Liver (tissue), 9 donors: ENCODE results near the gene SLC4A5. TPM values are rescaled to one million over a fixed set of nuclear protein-coding genes. Genes with fewer than 3 reads are reported as not detected.

Experiments
- DNase-seq: peaks from one replicate; pipeline ENCODE4 v3.0.0-alpha.2; 2017; ENCODE audit warnings: low spot score
- H3K27ac ChIP-seq, 2 donors: one replicate each; pipeline ENCODE4 v1.7.0; 2013; ENCODE audit warnings: inconsistent platforms in 2 of 2, low read length in 2 of 2, control low read depth in 1 of 2, low read depth in 1 of 2, mild to moderate bottlenecking in 1 of 2
- H3K27me3 ChIP-seq, 4 donors: one replicate each; pipeline versions ENCODE4 v1.6.1 to v1.7.0; 2013; ENCODE audit warnings: low read length in 3 of 4, inconsistent platforms in 1 of 4, mild to moderate bottlenecking in 1 of 4, moderate library complexity in 1 of 4; ENCODE audit not compliant: control insufficient read depth in 4 of 4, insufficient read depth in 4 of 4
- H3K36me3 ChIP-seq, 4 donors: one replicate each; pipeline versions ENCODE4 v1.6.1 to v1.7.0; 2013; ENCODE audit warnings: low read length in 3 of 4, mild to moderate bottlenecking in 3 of 4, low read depth in 1 of 4, moderate library complexity in 1 of 4; ENCODE audit not compliant: control insufficient read depth in 4 of 4, insufficient read depth in 3 of 4
- H3K4me1 ChIP-seq, 4 donors: one replicate each; pipeline versions ENCODE4 v1.6.1 to v1.7.0; 2013; ENCODE audit warnings: low read length in 3 of 4, mild to moderate bottlenecking in 3 of 4, moderate library complexity in 1 of 4; ENCODE audit not compliant: control insufficient read depth in 4 of 4, insufficient read depth in 4 of 4
- H3K4me3 ChIP-seq, 3 donors: one replicate each; pipeline versions ENCODE4 v1.6.1 to v1.7.0; 2013; ENCODE audit warnings: low read length in 3 of 3, control low read depth in 1 of 3, low read depth in 1 of 3, mild to moderate bottlenecking in 1 of 3
- H3K9ac ChIP-seq, 2 donors: one replicate each; pipeline ENCODE4 v1.7.0; 2013; ENCODE audit warnings: low read length in 2 of 2, mild to moderate bottlenecking in 2 of 2, moderate library complexity in 2 of 2, control low read depth in 1 of 2, low read depth in 1 of 2
- H3K9me3 ChIP-seq, 4 donors: one replicate each; pipeline versions ENCODE4 v1.6.1 to v1.7.0; 2013; ENCODE audit warnings: low read length in 3 of 4; ENCODE audit not compliant: control insufficient read depth in 4 of 4
- ATF3 ChIP-seq: IDR thresholded peaks from 2 replicates; pipeline ENCODE4 v1.6.1; 2016; ENCODE audit warnings: antibody characterized with exemption
- CTCF ChIP-seq: fragments of 150-350 bp; IDR thresholded peaks from 2 replicates; pipeline ENCODE4 v1.5.1; 2017; ENCODE audit warnings: improper control_type of control experiment, low read depth, low read length; ENCODE audit not compliant: missing input control
- EGR1 ChIP-seq, 2 donors: IDR thresholded peaks; 2 replicates each; pipeline ENCODE4 v1.6.1; 2016 to 2018; ENCODE audit warnings: antibody characterized with exemption in 2 of 2, low read depth in 2 of 2
- FOXA1 ChIP-seq: IDR thresholded peaks from 2 replicates; pipeline ENCODE4 v1.6.1; 2016; ENCODE audit warnings: antibody characterized with exemption
- FOXA2 ChIP-seq: IDR thresholded peaks from 2 replicates; pipeline ENCODE4 v1.6.1; 2016; ENCODE audit warnings: antibody characterized with exemption
- GABPA ChIP-seq, 2 donors: IDR thresholded peaks in 1 of 2; conservative IDR thresholded peaks in 1 of 2; 2 replicates each; pipeline ENCODE4 v1.6.1; 2016; ENCODE audit warnings: antibody characterized with exemption in 2 of 2, mild to moderate bottlenecking in 1 of 2, moderate library complexity in 1 of 2
- HNF4A ChIP-seq, 2 donors: conservative IDR thresholded peaks; 2 replicates each; pipeline ENCODE4 v1.6.1; 2016; ENCODE audit warnings: antibody characterized with exemption in 2 of 2, mild to moderate bottlenecking in 2 of 2
- HNF4G ChIP-seq: IDR thresholded peaks from 2 replicates; pipeline ENCODE4 v1.6.1; 2016; ENCODE audit warnings: antibody characterized with exemption
- JUND ChIP-seq, 2 donors: IDR thresholded peaks; 2 replicates each; pipeline ENCODE4 v1.6.1; 2016; ENCODE audit warnings: antibody characterized with exemption in 2 of 2
- MAX ChIP-seq: IDR thresholded peaks from 2 replicates; pipeline ENCODE4 v1.6.1; 2016; ENCODE audit warnings: antibody characterized with exemption
- NR2F2 ChIP-seq: IDR thresholded peaks from 2 replicates; pipeline ENCODE4 v1.6.1; 2016; ENCODE audit warnings: antibody characterized with exemption
- RAD21 ChIP-seq, 2 donors: IDR thresholded peaks; 2 replicates each; pipeline ENCODE4 v1.6.1; 2016; ENCODE audit warnings: antibody characterized with exemption in 2 of 2, mild to moderate bottlenecking in 2 of 2
- REST ChIP-seq: IDR thresholded peaks from 2 replicates; pipeline ENCODE4 v1.6.1; 2016; ENCODE audit warnings: antibody characterized with exemption, mild to moderate bottlenecking
- RXRA ChIP-seq, 2 donors: IDR thresholded peaks; 2 replicates each; pipeline ENCODE4 v1.6.1; 2017 to 2018; ENCODE audit warnings: antibody characterized with exemption in 2 of 2, mild to moderate bottlenecking in 1 of 2
- SP1 ChIP-seq: IDR thresholded peaks from 2 replicates; pipeline ENCODE4 v1.6.1; 2018; ENCODE audit warnings: antibody characterized with exemption, mild to moderate bottlenecking
- TAF1 ChIP-seq: conservative IDR thresholded peaks from 2 replicates; pipeline ENCODE4 v1.6.1; 2016; ENCODE audit warnings: antibody characterized with exemption, mild to moderate bottlenecking
- YY1 ChIP-seq: IDR thresholded peaks from 2 replicates; pipeline ENCODE4 v1.6.1; 2016; ENCODE audit warnings: antibody characterized with exemption, mild to moderate bottlenecking
- ZBTB33 ChIP-seq: IDR thresholded peaks from 2 replicates; pipeline ENCODE4 v1.6.1; 2016; ENCODE audit warnings: antibody characterized with exemption
- WGBS: extraction: QIAGEN DNeasy Blood & Tissue Kit; methylation state at CpG from one replicate; pipeline ENCODE4 v1.1.7; 2013; 5-methylcytosine and 5-hydroxymethylcytosine counted together
- polyA plus RNA-seq, 2 donors: library from polyadenylated mRNA; stranded (reverse) in 1 of 2; unstranded in 1 of 2; fragments of 200-250 nt in 1 of 2; fragments of >200 nt in 1 of 2; fragmentation: Nextera tagmentation in 1 of 2; extraction: Ambion mirVana in 1 of 2; gene quantifications; one replicate each; pipeline versions ENCODE4 v1.2.1 to v1.2.3, GENCODE V29; 2013 to 2015
- total RNA-seq, 2 donors: library from RNA; depleted of rRNA; stranded (reverse); fragments of >200 nt; gene quantifications; one replicate each; pipeline ENCODE4 v1.2.3, GENCODE V29; 2014
- donor health status: healthy.
- donor health status: healthy.
- donor health status: healthy.
- donor health status: healthy.
- donor health status: healthy.

Gene SLC4A5
- total and polyA plus RNA-seq, 4 donors: 0.12 to 0.50 (median 0.29) TPM

- no peaks in the 10 kb centered on the region for H3K27me3 ChIP-seq
- DNase-seq: no peak
- no peak overlapping the region for H3K4me3 ChIP-seq
- H3K36me3 ChIP-seq: no peaks in the 10 kb centered on the region
- TF ChIP-seq REST (no peak), MAX (no peak), FOXA1 (no peak), YY1 (no peak), GABPA (IDR thresholded peaks at IDR 0.05 in 1 of 2, conservative IDR thresholded peaks at IDR 0.05 in 1 of 2) (no peak)
- peaks cover 0 to 5% (median 0%) of the 10 kb centered on the region in 4 donors for H3K4me1 ChIP-seq
- no peak overlapping the region for H3K27ac ChIP-seq
- WGBS: 44% methylated on average over 1 of the region's 1 CpG
- H3K9ac ChIP-seq: no peak overlapping the region
- no peaks in the 10 kb centered on the region for H3K9me3 ChIP-seq
Observed at GRCh38 chr2:74264281-74264680, 78.9 kb downstream of the SLC4A5 start.

GRCh38 chr2:74262681-74263080 lies 80.5 kb downstream of the SLC4A5 start:
- H3K9ac ChIP-seq: no peak overlapping the region
- H3K36me3 ChIP-seq: no peaks in the 10 kb centered on the region
- H3K27me3 ChIP-seq: no peaks in the 10 kb centered on the region
- 96% methylated on average over 6 of the region's 6 CpGs for WGBS
- no peak overlapping the region for H3K4me3 ChIP-seq
- H3K9me3 ChIP-seq: no peaks in the 10 kb centered on the region
- peaks cover 0 to 5% (median 0%) of the 10 kb centered on the region in 4 donors for H3K4me1 ChIP-seq
- no peak overlapping the region for H3K27ac ChIP-seq
- no peak for DNase-seq
- TF ChIP-seq HNF4A (conservative IDR thresholded peaks at IDR 0.05) (no peak), FOXA2 (no peak), ZBTB33 (no peak), NR2F2 (no peak), RAD21 (IDR thresholded peaks at IDR 0.05) (no peak), JUND (IDR thresholded peaks at IDR 0.05) (no peak), RXRA (IDR thresholded peaks at IDR 0.05) (no peak), MAX (no peak), TAF1 (no peak), ATF3 (no peak), FOXA1 (no peak), HNF4G (no peak), SP1 (no peak), REST (no peak), YY1 (no peak), GABPA (IDR thresholded peaks at IDR 0.05 in 1 of 2, conservative IDR thresholded peaks at IDR 0.05 in 1 of 2) (no peak), CTCF (no peak), EGR1 (IDR thresholded peaks at IDR 0.05; ENCODE audit: low read depth in 2 of 2) (no peak)
